ENCODE data around the gene SASH1.

SASH1 gene

DNA sequence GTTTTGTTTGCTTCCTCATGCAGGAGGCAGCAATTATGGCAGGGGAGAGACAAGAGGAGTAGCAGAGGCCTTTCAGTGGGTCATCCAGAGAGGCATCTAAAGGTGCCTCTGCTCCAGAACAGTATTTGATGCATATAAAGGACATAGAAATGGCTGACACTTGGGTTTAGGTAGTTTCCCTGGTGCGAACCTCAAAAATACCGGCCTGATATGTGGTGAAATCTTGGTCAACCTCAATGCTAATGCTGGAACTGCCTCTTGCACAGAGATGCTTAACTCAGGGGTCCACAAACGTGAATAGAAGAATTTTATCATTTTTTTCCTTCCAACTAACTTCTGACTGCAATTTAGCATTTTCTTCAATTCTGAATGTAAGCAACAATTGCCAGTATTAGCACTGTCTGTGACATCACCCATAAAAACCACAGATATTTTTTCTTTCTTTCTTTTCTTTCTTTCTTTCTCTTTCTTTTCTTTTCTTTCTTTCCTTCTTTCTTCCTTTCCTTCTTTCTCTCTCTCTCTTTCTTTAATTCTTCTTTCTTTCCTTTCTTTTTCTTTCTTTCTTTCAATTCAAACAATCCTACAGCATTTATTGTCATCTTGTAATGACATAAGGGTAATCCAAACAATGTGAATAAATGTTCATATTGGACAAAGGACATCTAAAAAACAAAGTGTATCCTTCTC is 224.2 kb downstream of the SASH1 start:
- TF ChIP-seq, protein P1, sequence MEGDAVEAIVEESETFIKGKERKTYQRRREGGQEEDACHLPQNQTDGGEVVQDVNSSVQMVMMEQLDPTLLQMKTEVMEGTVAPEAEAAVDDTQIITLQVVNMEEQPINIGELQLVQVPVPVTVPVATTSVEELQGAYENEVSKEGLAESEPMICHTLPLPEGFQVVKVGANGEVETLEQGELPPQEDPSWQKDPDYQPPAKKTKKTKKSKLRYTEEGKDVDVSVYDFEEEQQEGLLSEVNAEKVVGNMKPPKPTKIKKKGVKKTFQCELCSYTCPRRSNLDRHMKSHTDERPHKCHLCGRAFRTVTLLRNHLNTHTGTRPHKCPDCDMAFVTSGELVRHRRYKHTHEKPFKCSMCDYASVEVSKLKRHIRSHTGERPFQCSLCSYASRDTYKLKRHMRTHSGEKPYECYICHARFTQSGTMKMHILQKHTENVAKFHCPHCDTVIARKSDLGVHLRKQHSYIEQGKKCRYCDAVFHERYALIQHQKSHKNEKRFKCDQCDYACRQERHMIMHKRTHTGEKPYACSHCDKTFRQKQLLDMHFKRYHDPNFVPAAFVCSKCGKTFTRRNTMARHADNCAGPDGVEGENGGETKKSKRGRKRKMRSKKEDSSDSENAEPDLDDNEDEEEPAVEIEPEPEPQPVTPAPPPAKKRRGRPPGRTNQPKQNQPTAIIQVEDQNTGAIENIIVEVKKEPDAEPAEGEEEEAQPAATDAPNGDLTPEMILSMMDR (IDR thresholded peaks at IDR 0.05; ENCODE audit: control extremely low read depth, extremely low read depth, low read depth, missing control alignments): no peak
- peak; percentile 37 for DNase-seq (ENCODE audit: extremely low spot score)
- ChIA-PET POLR2A (no interaction called here), CTCF (interaction anchor here (1.6 kb wide), 1 partner anchor 11 kb away, joined by 14 read pairs; no protein-coding TSS in a partner anchor)

DNA sequence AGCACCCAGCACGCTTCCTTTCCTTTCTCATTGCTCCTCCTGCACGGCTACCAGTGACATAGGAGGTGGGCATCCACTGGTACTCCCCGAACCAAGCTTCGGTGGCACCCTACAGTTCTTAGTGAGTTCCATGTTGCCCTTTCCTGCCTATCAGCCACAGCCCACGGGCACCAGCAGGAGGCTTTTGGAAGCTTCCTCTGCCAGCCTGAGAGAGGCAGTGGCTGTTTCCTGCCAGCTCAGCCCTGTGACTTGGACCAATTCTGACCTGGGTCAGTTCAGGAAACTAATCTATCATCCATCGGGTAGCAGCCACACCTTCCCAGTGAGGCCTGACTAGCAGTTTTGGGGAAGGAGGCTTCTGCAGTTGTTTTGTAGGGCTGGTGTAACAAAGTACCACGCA is 227.8 kb downstream of the SASH1 start:
- POLR2A ChIA-PET: no interaction called here
- DNase-seq (ENCODE audit: extremely low spot score): no peak
- TF ChIP-seq, protein P1 (IDR thresholded peaks at IDR 0.05; ENCODE audit: control extremely low read depth, extremely low read depth, low read depth, missing control alignments): no peak
- CTCF ChIA-PET: interaction anchor here (1.7 to 1.8 kb wide), 2 partner anchors 8 to 75 kb away, joined by 4 to 11 read pairs; no protein-coding TSS in a partner anchor

DNA sequence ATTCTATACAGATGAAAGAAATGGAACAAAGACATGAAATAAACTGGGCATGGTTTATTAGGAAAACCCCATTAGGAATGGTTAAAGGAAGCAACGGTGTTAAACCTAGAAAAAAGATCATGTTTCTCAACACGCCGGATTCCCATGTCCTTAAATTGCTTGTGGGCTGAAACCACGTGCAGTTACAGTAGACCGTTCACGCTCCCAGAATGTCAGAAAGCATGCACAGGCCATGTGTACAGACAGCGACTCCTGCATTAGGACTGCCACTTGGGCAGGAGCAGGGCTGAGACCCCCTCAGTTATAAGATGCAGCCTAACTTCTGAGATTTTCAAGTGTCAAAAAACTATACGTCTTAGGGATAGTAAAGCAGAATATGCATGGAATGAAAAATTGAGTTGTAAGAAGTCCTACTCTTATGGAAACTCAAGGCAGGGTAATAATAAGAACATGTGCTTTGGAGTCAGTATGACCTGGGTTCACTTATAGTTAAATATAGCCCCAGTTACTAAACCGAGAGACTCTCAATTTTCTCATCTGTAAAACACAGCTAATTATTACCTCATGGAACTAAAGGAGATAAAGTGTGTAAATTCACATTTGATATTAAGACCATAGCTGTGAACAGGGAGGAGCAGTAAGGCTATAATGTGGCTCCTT is 230.2 kb downstream of the SASH1 start:
- POLR2A ChIA-PET: no interaction called here

DNA sequence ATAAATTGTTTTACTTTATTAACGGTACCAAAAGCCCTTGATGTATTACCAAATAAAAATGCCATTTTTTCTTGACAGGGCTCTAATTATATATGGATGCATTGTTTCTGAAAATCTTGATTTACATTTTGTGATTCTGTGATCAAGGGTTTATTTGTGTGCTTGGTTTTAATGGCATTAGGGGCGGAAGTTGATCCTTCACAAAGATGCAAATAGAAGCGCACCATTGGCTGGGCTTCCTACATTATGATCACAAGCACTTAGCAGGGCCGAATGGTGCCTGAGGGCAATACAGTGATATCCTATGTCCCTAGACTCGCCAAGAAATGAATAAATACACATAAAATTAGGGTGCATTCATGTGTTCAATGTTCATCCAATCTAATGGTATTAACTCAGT is 231.3 kb downstream of the SASH1 start:
- TF ChIP-seq, protein P1 (IDR thresholded peaks at IDR 0.05; ENCODE audit: control extremely low read depth, extremely low read depth, low read depth, missing control alignments): no peak
- CTCF ChIA-PET: interaction anchor here (0.9 to 3.4 kb wide), 3 partner anchors 10 to 371 kb away, joined by 3 to 14 read pairs (median 4); no protein-coding TSS in a partner anchor
- POLR2A ChIA-PET: no interaction called here
- no peak for DNase-seq (ENCODE audit: extremely low spot score)

More for the DNA sequence above, 230.2 kb downstream of the SASH1 start:
- DNase-seq (ENCODE audit: extremely low spot score): no peak
- CTCF ChIA-PET: interaction anchor here (0.9 to 3.4 kb wide), 4 partner anchors 10 to 372 kb away, joined by 3 to 14 read pairs (median 4); no protein-coding TSS in a partner anchor
- TF ChIP-seq, protein P1 (IDR thresholded peaks at IDR 0.05; ENCODE audit: control extremely low read depth, extremely low read depth, low read depth, missing control alignments): no peak

DNA sequence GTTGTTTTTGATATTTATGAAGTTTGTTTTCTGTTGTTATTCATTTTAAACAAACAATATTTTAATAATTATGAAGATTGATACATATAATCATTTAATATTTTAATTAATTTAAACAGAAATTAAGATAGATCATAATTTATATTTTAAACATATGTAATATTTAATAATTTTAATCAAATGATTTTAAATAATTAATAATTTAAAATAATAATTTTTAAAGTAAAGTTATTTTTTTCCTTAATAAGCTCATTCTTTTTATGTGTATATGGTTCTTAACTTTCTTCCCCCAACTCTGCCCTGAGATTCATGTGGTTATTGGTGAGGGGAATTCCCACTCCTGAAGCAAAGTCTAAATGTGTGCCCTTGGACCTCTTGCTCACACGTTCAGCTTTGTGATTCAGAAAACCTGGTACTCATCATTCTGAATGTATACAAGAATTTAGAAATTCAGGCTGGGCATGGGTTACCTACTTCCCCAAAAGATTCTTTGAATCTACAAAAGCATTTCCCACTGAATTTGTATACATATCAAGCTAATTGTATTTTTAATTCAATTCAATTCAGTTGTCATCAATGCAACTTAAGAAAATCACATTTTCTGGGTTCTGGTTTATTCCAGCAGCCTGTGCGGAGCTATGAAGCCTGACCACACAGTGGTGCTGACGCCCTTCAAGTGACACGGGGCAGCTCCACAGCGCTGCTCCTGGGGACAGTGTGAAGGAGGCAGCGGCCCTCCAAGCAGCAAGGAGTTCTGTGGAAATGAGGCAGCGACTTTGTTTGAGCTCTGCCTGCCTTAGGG is 235.2 kb downstream of the SASH1 start:
- TF ChIP-seq, protein P1 (IDR thresholded peaks at IDR 0.05; ENCODE audit: control extremely low read depth, extremely low read depth, low read depth, missing control alignments): peak; percentile 99
- ChIA-PET CTCF (interaction anchor here (0.6 to 3.7 kb wide), 90 partner anchors 8 to 939 kb away, joined by 3 to 45 read pairs (median 4); partner anchors contain the start of gene UST), POLR2A (interaction anchor here (0.8 kb wide), 1 partner anchor 172 kb away, joined by 3 read pairs; no protein-coding TSS in a partner anchor)
- DNase-seq (ENCODE audit: extremely low spot score): peak; percentile 75

DNA sequence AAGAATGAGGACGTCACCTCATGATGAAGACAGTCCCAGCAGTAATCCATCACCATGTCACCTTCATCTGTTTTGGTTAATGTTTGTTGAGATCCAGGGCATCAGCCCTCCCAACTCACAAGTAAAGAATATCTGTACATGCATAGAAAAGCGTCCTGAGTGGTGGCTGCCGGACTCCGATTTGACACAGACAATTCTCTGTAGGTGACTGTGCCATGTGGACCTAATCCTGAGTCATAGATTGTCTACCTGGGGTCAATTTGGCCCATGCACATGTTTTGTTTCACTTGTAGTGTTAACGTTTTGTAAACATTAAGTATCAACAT is 235.8 kb downstream of the SASH1 start:
- CTCF ChIA-PET: interaction anchor here (0.6 to 3.7 kb wide), 67 partner anchors 9 to 939 kb away, joined by 3 to 45 read pairs (median 5); partner anchors contain the start of gene UST
- TF ChIP-seq, protein P1 (IDR thresholded peaks at IDR 0.05; ENCODE audit: control extremely low read depth, extremely low read depth, low read depth, missing control alignments): no peak
- DNase-seq (ENCODE audit: extremely low spot score): no peak
- POLR2A ChIA-PET: interaction anchor here (0.8 kb wide), 1 partner anchor 171 kb away, joined by 3 read pairs; no protein-coding TSS in a partner anchor

All from GM10248 (cell line).